ENCODE results near the gene INPPL1. TPM values are rescaled to one million over a fixed set of nuclear protein-coding genes. Genes with fewer than 3 reads are reported as not detected.
A peak's percentile ranks its signal among the peaks of the same experiment; 100 is the strongest.
"Not testable (repeated sequence)": the region's sequence is repeated elsewhere in the genome, so short reads cannot be mapped to it uniquely, and the experiment has no call there.

Gene INPPL1
- total RNA-seq, result 93.1 and 113 TPM in 2 replicates

- no peak for TF ChIP-seq CTCF (IDR thresholded peaks at IDR 0.05; ENCODE audit: insufficient read depth, low read length, poor library complexity, severe bottlenecking)
- no peaks in the 10 kb centered on the region for H3K27me3 ChIP-seq (ENCODE audit: control insufficient read depth, insufficient read depth, low read length)
- H3K4me3 ChIP-seq (ENCODE audit: low read depth, low read length), result peak within 1 kb of the TSS; percentile 77
- H3K36me3 ChIP-seq (ENCODE audit: control insufficient read depth, insufficient read depth, low read length), result peaks cover 4% of the 10 kb centered on the region
- no peak for DNase-seq (ENCODE audit: low read depth)
These were observed at the start of gene INPPL1 for GRCh38 chr11:72224564-72225410. INPPL1 (plus strand) TSS chr11:72224767; CDS start chr11:72224985, 218 bp downstream.

GRCh38 chr11:72177656-72178055 is 46.9 kb upstream of the INPPL1 start:
- TF ChIP-seq CTCF (IDR thresholded peaks at IDR 0.05; ENCODE audit: insufficient read depth, low read length, poor library complexity, severe bottlenecking), result no peak

GRCh38 chr11:72179049-72179803 is 45.3 kb upstream of the INPPL1 start:
- H3K36me3 ChIP-seq (ENCODE audit: control insufficient read depth, insufficient read depth, low read length), result no peaks in the 10 kb centered on the region
- no peak overlapping the region for H3K4me3 ChIP-seq (ENCODE audit: low read depth, low read length)
- TF ChIP-seq CTCF (IDR thresholded peaks at IDR 0.05; ENCODE audit: insufficient read depth, low read length, poor library complexity, severe bottlenecking), result no peak
- DNase-seq (ENCODE audit: low read depth), result no peak
- H3K27me3 ChIP-seq (ENCODE audit: control insufficient read depth, insufficient read depth, low read length), result no peaks in the 10 kb centered on the region

More at GRCh38 chr11:72177656-72178055, 46.9 kb upstream of the INPPL1 start:
- DNase-seq (ENCODE audit: low read depth), result no peak
- no peak overlapping the region for H3K4me3 ChIP-seq (ENCODE audit: low read depth, low read length)
- H3K36me3 ChIP-seq (ENCODE audit: control insufficient read depth, insufficient read depth, low read length), result no peaks in the 10 kb centered on the region
- no peaks in the 10 kb centered on the region for H3K27me3 ChIP-seq (ENCODE audit: control insufficient read depth, insufficient read depth, low read length)

GRCh38 chr11:72179804-72180396 is 44.7 kb upstream of the INPPL1 start:
- Histone ChIP-seq H3K4me3 (ENCODE audit: low read depth, low read length) (no peak overlapping the region), H3K36me3 (ENCODE audit: control insufficient read depth, insufficient read depth, low read length) (no peaks in the 10 kb centered on the region), H3K27me3 (ENCODE audit: control insufficient read depth, insufficient read depth, low read length) (no peaks in the 10 kb centered on the region)
- no peak for TF ChIP-seq CTCF (IDR thresholded peaks at IDR 0.05; ENCODE audit: insufficient read depth, low read length, poor library complexity, severe bottlenecking)
- no peak for DNase-seq (ENCODE audit: low read depth)

- DNase-seq (ENCODE audit: low read depth); H3K27me3 ChIP-seq (ENCODE audit: control insufficient read depth, insufficient read depth, low read length); H3K4me3 ChIP-seq (ENCODE audit: low read depth, low read length); H3K36me3 ChIP-seq (ENCODE audit: control insufficient read depth, insufficient read depth, low read length): not testable (repeated sequence)
These were observed 43.5 kb upstream of the INPPL1 start for GRCh38 chr11:72180892-72181552.

All from kidney epithelial cell (primary cell).